T-cell (primary cell): ENCODE results near the gene CTRL. TPM values are rescaled to one million over a fixed set of nuclear protein-coding genes. Genes with fewer than 3 reads are reported as not detected.
"Not testable (repeated sequence)": the region's sequence is repeated elsewhere in the genome, so short reads cannot be mapped to it uniquely, and the experiment has no call there.

Experiments
- ATAC-seq, 4 experiments: fragments of 200-7000 bp in 3 of 4; fragments of 150-1000 bp in 1 of 4; cut with Tn5 transposase; replicated peaks in 1 of 4; 1 replicate in 3 of 4; 2 replicates in 1 of 4; pipeline ENCODE4 v1.10.0; 2021; ENCODE audit warnings: moderate library complexity in 3 of 4, mild to moderate bottlenecking in 2 of 4, moderate number of reproducible peaks in 1 of 4
- CTCF ChIA-PET, 2 donors: fragments of 300-600 bp; sonication (Branson Sonifier 250); formaldehyde crosslinking; loops; one replicate each; lab custom pipeline; 2022; ENCODE audit warnings: antibody characterized with exemption in 2 of 2; lab: Charles Lee
- POLR2A ChIA-PET, 2 donors: fragments of 300-600 bp; sonication (Branson Sonifier 250); formaldehyde crosslinking; loops; one replicate each; lab custom pipeline; 2022; ENCODE audit warnings: antibody characterized with exemption in 2 of 2; lab: Charles Lee
- DNase-seq, 35 experiments: peaks; one replicate each; pipeline versions ENCODE4 v3.0.0 to v3.0.0-alpha.2; 2013 to 2023
- H3K27ac ChIP-seq: one replicate; pipeline ENCODE4 v1.5.1; 2013; ENCODE audit warnings: low read length
- H3K27me3 ChIP-seq, 2 experiments: replicated peaks in 1 of 2; 1 replicate in 1 of 2; 2 replicates in 1 of 2; pipeline versions ENCODE4 v1.6.1 to v1.7.0; 2013; ENCODE audit warnings: low read length in 1 of 2, mixed read lengths in 1 of 2; ENCODE audit not compliant: control insufficient read depth in 2 of 2, insufficient read depth in 2 of 2; ENCODE audit errors: extremely low read depth in 1 of 2
- H3K36me3 ChIP-seq, 2 donors: 1 replicate in 1 of 2; 2 replicates in 1 of 2; pipeline versions ENCODE4 v1.6.1 to v1.7.0; 2013; ENCODE audit warnings: low read length in 1 of 2; ENCODE audit not compliant: control insufficient read depth in 2 of 2, insufficient read depth in 1 of 2; ENCODE audit errors: extremely low read depth in 1 of 2
- H3K4me1 ChIP-seq, 2 experiments: 1 replicate in 1 of 2; 2 replicates in 1 of 2; pipeline versions ENCODE4 v1.6.1 to v1.7.0; 2013; ENCODE audit warnings: low read length in 2 of 2, mixed read lengths in 1 of 2; ENCODE audit not compliant: insufficient read depth in 2 of 2, control insufficient read depth in 1 of 2; ENCODE audit errors: extremely low read depth in 1 of 2
- H3K4me3 ChIP-seq, 2 donors: 1 replicate in 1 of 2; 2 replicates in 1 of 2; pipeline versions ENCODE4 v1.5.1 to v1.7.0; 2013; ENCODE audit warnings: mild to moderate bottlenecking in 2 of 2, low read length in 1 of 2, moderate library complexity in 1 of 2; ENCODE audit not compliant: control insufficient read depth in 1 of 2; ENCODE audit errors: extremely low read depth in 1 of 2
- H3K9me3 ChIP-seq: 2 replicates; pipeline ENCODE4 v1.7.0; 2013
- H3K27ac Mint-ChIP-seq, 2 donors: one replicate each; pipeline ENCODE4 v1.8.0; 2020 to 2021; ENCODE audit warnings: mild to moderate bottlenecking in 2 of 2, mixed read lengths in 2 of 2
- H3K27me3 Mint-ChIP-seq, 2 donors: one replicate each; pipeline ENCODE4 v1.8.0; 2021 to 2022; ENCODE audit warnings: mixed read lengths in 2 of 2
- H3K36me3 Mint-ChIP-seq: one replicate; pipeline ENCODE4 v1.8.0; 2021; ENCODE audit warnings: mixed read lengths
- H3K4me1 Mint-ChIP-seq, 3 donors: one replicate each; pipeline ENCODE4 v1.8.0; 2020 to 2022; ENCODE audit warnings: mixed read lengths in 3 of 3, mild to moderate bottlenecking in 1 of 3
- H3K4me3 Mint-ChIP-seq, 3 donors: one replicate each; pipeline ENCODE4 v1.8.0; 2020 to 2022; ENCODE audit warnings: mild to moderate bottlenecking in 3 of 3, mixed read lengths in 3 of 3, moderate library complexity in 3 of 3
- H3K9me3 Mint-ChIP-seq, 3 donors: one replicate each; pipeline ENCODE4 v1.8.0; 2020 to 2022; ENCODE audit warnings: mixed read lengths in 3 of 3
- WGBS: methylation state at CpG from one replicate; pipeline ENCODE4 v1.1.5; 2013; ENCODE audit warnings: missing lambda C conversion rate; ENCODE audit not compliant: insufficient coverage; 5-methylcytosine and 5-hydroxymethylcytosine counted together
- total RNA-seq, 35 experiments: library from RNA in 6 of 35; stranded (reverse) in 6 of 35; fragments of 120-200 nt in 1 of 35; gene quantifications; one replicate each; pipeline versions ENCODE4 v1.2.1 to v1.2.4 and lab custom pipeline; 2013 to 2026

The CTRL gene
- total RNA-seq, 5 donors from 2014 or later (not counting 1 experiment from before 2014, with no cell fraction given), result 9.4 to 14.2 (median 13.2) TPM

GRCh38 chr16:67975321-67976105 is 43.9 kb upstream of the CTRL start:
- Mint-ChIP-seq H3K4me1 (no peaks in the 10 kb centered on the region), H3K9me3 (no peaks in the 10 kb centered on the region), H3K36me3 (no peaks in the 10 kb centered on the region), H3K27me3 (peaks cover 0 to under 1% of the 10 kb centered on the region in 2 donors), H3K27ac (no peak overlapping the region), H3K4me3 (no peak overlapping the region)
- no peaks in the 10 kb centered on the region for H3K4me1 ChIP-seq
- H3K27me3 ChIP-seq, result peaks cover 0 to 17% of the 10 kb centered on the region in 2 experiments
- CTCF ChIA-PET, result no interaction called here
- DNase-seq (no peak), ATAC-seq (no peak)
- 60% methylated on average over 8 of the region's 14 CpGs for WGBS
- H3K27ac ChIP-seq, result no peak overlapping the region
- no peak overlapping the region for H3K4me3 ChIP-seq
- no peaks in the 10 kb centered on the region for H3K9me3 ChIP-seq
- POLR2A ChIA-PET, result no interaction called here
- H3K36me3 ChIP-seq, result no peaks in the 10 kb centered on the region

- peaks cover 6 to 17% of the 10 kb centered on the region in 2 experiments for H3K4me1 ChIP-seq
- ChIA-PET POLR2A (interaction anchor here in 1 of 2 donors (0.7 kb wide), 1 partner anchor 113 kb away, joined by 6 read pairs; no protein-coding TSS in a partner anchor), CTCF (interaction anchor here (0.7 kb wide), 2 partner anchors 69 to 151 kb away, joined by 4 to 6 read pairs; no protein-coding TSS in a partner anchor)
- not testable (repeated sequence) for H3K36me3 ChIP-seq, H3K9me3 Mint-ChIP-seq, H3K36me3 Mint-ChIP-seq, H3K4me3 Mint-ChIP-seq, H3K27ac ChIP-seq, DNase-seq, ATAC-seq, H3K4me3 ChIP-seq, H3K9me3 ChIP-seq, H3K27ac Mint-ChIP-seq, H3K27me3 Mint-ChIP-seq, H3K27me3 ChIP-seq
- H3K4me1 Mint-ChIP-seq, result peaks cover 11 to 13% (median 12%) of the 10 kb centered on the region in 3 donors
- 100% methylated on average over 3 of the region's 7 CpGs for WGBS
Observed at GRCh38 chr16:67972285-67972684, 40.6 kb upstream of the CTRL start.

GRCh38 chr16:67971111-67971510 is 39.4 kb upstream of the CTRL start:
- Histone ChIP-seq H3K9me3 (no peaks in the 10 kb centered on the region), H3K4me1 (peaks cover 10 to 28% of the 10 kb centered on the region in 2 experiments), H3K27me3 (no peaks in the 10 kb centered on the region), H3K36me3 (no peaks in the 10 kb centered on the region), H3K4me3 (no peak overlapping the region), H3K27ac (no peak overlapping the region)
- ChIA-PET CTCF (interaction anchor here in 1 of 2 donors (0.6 kb wide), 1 partner anchor 450 kb away, joined by 3 read pairs; no protein-coding TSS in a partner anchor), POLR2A (no interaction called here)
- Mint-ChIP-seq H3K9me3 (no peaks in the 10 kb centered on the region), H3K36me3 (no peaks in the 10 kb centered on the region), H3K27me3 (no peaks in the 10 kb centered on the region), H3K4me1 (peaks cover 21 to 25% (median 21%) of the 10 kb centered on the region in 3 donors), H3K27ac (peak overlapping the region in 1 of 2 donors; percentile 64), H3K4me3 (peak overlapping the region in 1 of 3 donors; percentile 48)
- WGBS, result no CpG with 5 or more reads among the region's 9 CpGs
- ATAC-seq (no peak), DNase-seq (no peak)

- no peaks in the 10 kb centered on the region for H3K36me3 Mint-ChIP-seq
- ChIA-PET CTCF (interaction anchor here in 1 of 2 donors (1.0 kb wide), 1 partner anchor 19 kb away, joined by 3 read pairs; no protein-coding TSS in a partner anchor), POLR2A (no interaction called here)
- H3K27ac Mint-ChIP-seq, result peak overlapping the region; percentile 91 to 92
- peak overlapping the region; percentile 58 to 89 for H3K4me3 ChIP-seq
- no peaks in the 10 kb centered on the region for H3K9me3 Mint-ChIP-seq
- no peaks in the 10 kb centered on the region for H3K27me3 Mint-ChIP-seq
- H3K36me3 ChIP-seq, result no peaks in the 10 kb centered on the region
- DNase-seq (peak in 1 of 35 experiments; percentile 55), ATAC-seq (peak in 2 of 4 experiments; percentile 34 to 41)
- peak overlapping the region; percentile 85 to 93 (median 85) for H3K4me3 Mint-ChIP-seq
- H3K9me3 ChIP-seq, result no peaks in the 10 kb centered on the region
- H3K4me1 Mint-ChIP-seq, result peaks cover 21 to 35% (median 23%) of the 10 kb centered on the region in 3 donors
- H3K27ac ChIP-seq, result peak overlapping the region; percentile 40
- 67% methylated on average over 20 of the region's 40 CpGs for WGBS
- peaks cover 10 to 28% of the 10 kb centered on the region in 2 experiments for H3K4me1 ChIP-seq
- no peaks in the 10 kb centered on the region for H3K27me3 ChIP-seq
Observed at GRCh38 chr16:67969254-67970039, 37.8 kb upstream of the CTRL start.

- peak within 1 kb of the TSS; percentile 91 to 92 for H3K27ac Mint-ChIP-seq
- H3K36me3 Mint-ChIP-seq, result no peaks in the 10 kb centered on the region
- H3K4me1 Mint-ChIP-seq, result peaks cover 21 to 36% (median 23%) of the 10 kb centered on the region in 3 donors
- Histone ChIP-seq H3K4me1 (peaks cover 10 to 28% of the 10 kb centered on the region in 2 experiments), H3K36me3 (no peaks in the 10 kb centered on the region), H3K4me3 (peak within 1 kb of the TSS; percentile 58 to 89), H3K27ac (peak within 1 kb of the TSS; percentile 40), H3K27me3 (no peaks in the 10 kb centered on the region), H3K9me3 (no peaks in the 10 kb centered on the region)
- peak within 1 kb of the TSS; percentile 85 to 98 (median 94) for H3K4me3 Mint-ChIP-seq
- ATAC-seq (peak; percentile 87 to 93 (median 89)), DNase-seq (peak; percentile 70 to 89 (median 81))
- H3K9me3 Mint-ChIP-seq, result no peaks in the 10 kb centered on the region
- POLR2A ChIA-PET, result no interaction called here
- CTCF ChIA-PET, result interaction anchor here in 1 of 2 donors (1.0 kb wide), 1 partner anchor 20 kb away, joined by 3 read pairs; no protein-coding TSS in a partner anchor
- H3K27me3 Mint-ChIP-seq, result no peaks in the 10 kb centered on the region
- WGBS, result 1% methylated on average over 78 of the region's 78 CpGs
Observed at GRCh38 chr16:67968400-67969253, 37.0 kb upstream of the CTRL start, which contains the start of gene SLC12A4. TSS of gene SLC12A4 (minus strand) at chr16:67968637. CDS start at chr16:67968553, 84 bp downstream.
